Activated CD8-positive, alpha-beta memory T cell treated with anti-CD3 and anti-CD28 coated beads, Interleukin-2, amount 50 U/mL, for 1 hour (primary cell): ENCODE data around the gene LRRC4C.
"Not testable (repeated sequence)": the region's sequence is repeated elsewhere in the genome, so short reads cannot be mapped to it uniquely, and the experiment has no call there.

Experiments used
- DNase-seq: peaks from one replicate; pipeline ENCODE4 v3.0.0-alpha.2; 2020; ENCODE audit errors: extremely low read depth

LRRC4C gene

GRCh38 chr11:40879911-40880310 is 579.5 kb downstream of the LRRC4C start:
- no peak for DNase-seq

DNA sequence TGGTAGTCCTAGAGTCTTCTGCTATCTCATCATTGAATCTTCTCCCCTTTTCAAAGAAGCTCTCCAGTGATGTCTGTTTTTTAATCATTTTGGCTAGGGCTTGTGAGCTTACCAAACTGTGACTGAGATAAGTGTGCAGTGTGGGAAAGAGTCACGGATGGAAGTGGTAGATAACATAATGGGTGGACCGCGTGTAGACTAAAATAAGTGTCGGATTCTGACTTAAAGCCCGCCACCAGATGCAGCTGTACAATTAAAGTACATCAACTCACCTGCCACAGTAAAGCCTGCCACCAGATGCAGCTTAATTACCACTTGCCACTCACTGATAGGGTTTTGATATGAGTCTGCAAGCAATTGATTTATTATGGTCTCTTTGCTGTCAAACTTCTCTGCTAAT is 581.5 kb downstream of the LRRC4C start:
- no peak for DNase-seq

DNA sequence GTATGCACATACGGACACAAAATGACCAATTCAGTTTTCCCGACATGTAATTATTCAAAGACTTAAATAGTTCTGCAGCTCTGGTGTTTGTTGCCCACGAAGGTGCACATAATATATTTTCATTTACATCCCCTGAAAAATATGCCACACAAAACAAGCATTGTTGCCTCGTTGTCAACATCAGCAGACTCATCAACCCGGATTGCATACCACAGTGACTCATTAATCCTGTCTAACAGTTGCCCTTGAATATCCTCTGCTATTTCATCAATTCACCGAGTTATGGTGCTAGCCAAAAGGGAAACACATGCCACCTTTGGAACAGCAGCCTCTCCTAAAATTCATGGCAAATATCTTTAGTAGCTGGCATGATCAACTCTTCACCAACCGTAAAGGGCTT is 582.2 kb downstream of the LRRC4C start:
- DNase-seq = no peak

DNA sequence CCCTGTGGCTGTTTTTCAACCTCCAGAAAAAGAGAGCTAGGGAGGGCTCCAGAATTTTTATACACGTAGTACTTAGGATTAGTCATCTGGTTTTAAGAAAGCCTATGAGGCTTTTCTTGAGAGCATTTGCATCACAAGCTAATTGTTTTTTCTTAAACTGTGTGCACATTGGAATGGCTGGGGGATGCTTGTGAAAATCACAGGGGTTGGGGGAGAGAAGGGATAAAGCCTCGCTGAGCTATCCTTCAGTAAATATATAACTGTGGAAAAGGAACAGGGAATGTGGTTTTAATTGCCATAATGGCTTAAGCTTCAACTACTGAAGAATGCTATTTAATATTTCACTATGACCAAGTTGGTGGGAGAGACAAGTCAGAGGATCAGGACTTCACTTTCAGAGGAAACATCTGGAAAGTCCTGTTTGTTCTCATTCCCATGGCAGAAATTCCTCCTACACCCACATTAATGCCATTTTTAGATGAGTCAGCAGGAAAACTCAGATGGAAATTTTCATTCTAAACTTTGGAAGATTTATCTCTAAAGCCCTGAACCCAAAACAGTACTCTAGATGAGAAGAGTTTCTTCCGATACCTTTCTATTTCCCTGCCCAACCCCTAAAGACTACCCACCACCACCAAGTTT is 591.3 kb downstream of the LRRC4C start:
- no peak for DNase-seq

GRCh38 chr11:40857754-40858153 is 601.7 kb downstream of the LRRC4C start:
- not testable (repeated sequence) for DNase-seq

GRCh38 chr11:40842750-40843339 is 616.6 kb downstream of the LRRC4C start:
- DNase-seq = no peak

GRCh38 chr11:40841231-40841630 is 618.2 kb downstream of the LRRC4C start:
- no peak for DNase-seq

- DNase-seq = no peak
These were observed 621.2 kb downstream of the LRRC4C start for GRCh38 chr11:40838181-40838683.

DNA sequence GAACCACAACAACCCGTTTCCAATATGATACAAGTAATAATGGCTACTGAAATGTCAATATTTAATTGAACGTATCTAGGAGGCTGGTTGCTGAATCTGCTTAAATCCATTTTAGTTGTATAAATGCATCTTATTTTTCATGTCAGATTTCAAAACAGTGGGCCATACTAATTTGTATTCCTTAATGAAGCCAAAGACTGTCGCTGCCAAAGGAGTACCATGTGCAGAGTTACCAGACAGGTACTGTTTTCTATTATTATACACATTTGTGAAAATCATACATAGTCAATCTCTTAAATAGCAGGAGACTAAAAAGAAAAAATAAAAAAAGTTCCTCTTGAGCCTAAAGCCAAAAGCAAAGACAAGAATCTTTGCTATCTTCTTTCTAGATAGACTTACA is 632.3 kb downstream of the LRRC4C start:
- no peak for DNase-seq

DNA sequence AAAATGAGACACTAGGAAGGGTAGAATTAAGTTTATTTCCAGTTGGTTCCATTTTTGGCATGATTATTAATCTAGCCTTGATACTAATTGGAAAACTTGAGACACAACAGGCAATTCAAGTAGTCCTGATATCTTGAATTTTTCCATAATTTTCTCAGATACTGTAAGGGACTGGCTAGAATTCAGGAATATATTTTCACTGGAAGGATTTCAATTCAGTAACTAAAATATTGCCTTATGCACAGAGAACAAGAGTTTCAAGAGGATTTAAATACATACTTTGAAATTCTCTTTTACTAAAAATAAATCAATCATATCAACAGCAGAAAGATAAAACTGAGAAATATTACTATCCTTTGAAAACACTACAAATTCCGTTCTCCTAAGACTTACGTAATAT is 632.9 kb downstream of the LRRC4C start:
- DNase-seq = no peak

- DNase-seq = no peak
These were observed 634.1 kb downstream of the LRRC4C start for GRCh38 chr11:40825201-40825834.

DNA sequence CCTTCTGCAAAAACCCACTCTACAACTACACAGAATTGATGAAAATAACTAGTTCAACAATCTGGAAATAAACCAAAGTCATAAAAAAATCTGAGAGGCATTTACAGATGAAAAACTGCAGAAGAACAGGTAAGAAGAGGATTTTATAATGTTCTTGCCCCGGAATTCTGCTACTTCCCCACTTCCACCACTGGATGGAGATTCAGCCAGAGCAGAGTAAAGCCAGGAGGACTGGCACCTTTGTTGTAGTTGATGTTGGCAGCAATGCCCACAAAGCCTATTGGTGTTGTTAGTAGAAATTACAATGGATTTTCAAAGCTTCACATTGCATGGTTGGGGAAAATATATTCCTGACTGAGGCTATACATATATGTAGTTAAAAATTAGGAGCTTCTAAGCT is 640.2 kb downstream of the LRRC4C start:
- no peak for DNase-seq

DNA sequence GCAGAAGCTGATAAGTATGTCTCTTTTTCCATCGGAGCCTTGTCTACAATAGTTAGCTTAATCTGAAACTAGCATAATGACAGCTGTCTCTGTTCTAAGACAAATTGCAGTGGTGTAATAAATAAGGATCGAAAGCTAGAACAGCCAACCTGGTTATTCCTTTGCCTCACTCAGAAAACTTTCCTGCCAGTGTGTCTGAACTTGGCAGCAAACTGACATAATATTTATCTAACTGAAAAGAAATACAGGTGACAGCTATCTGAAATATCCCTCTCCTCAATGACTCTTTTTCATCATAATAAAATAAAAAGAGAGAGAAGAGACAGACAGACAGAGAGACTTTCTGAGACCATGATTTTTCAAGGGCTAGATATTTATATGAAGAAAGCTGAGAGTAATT is 642.5 kb downstream of the LRRC4C start:
- DNase-seq = no peak

GRCh38 chr11:40797981-40798380 is 661.5 kb downstream of the LRRC4C start:
- DNase-seq = no peak

DNA sequence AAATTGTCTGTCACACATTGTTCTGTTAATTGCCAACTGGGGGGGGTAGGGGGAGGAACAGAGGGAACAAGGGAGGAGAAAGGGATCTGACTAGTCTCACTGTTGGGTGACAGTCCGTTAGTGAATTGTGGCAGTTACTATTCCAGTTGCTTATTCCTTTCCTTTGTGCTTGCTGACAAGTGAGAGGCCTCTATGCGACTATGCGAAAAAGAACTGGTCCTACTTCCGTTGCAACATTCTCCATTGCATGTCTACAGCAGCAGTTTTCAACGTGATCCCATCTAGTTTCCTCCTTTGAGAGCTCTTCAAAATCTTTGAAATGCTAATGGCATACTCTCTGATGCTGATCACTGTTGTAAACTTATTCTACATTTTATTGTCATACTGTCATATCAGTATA is 672.2 kb downstream of the LRRC4C start:
- DNase-seq = no peak

- no peak for DNase-seq
These were observed 696.4 kb downstream of the LRRC4C start for GRCh38 chr11:40763046-40763445.

- DNase-seq = no peak
These were observed 700.1 kb downstream of the LRRC4C start for GRCh38 chr11:40759341-40759740.

DNA sequence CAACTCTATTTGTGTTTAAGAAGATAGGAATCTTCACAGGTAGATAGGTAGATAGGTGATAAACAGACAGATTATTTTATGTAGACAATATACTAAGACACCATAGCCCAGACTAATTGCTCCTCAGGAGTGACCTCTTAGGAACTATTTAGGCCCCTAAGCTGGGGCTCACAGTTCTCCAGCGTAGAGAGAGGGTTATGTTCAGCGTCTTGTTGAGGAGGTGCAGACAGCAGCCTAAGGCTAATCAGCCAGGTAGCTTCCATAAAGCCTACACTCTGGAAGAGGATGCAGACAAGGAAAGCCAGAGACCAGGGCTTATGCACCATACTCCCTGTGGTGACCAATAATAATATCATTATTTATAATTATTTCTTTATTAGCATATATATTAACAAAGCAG is 705.2 kb downstream of the LRRC4C start:
- no peak for DNase-seq

DNA sequence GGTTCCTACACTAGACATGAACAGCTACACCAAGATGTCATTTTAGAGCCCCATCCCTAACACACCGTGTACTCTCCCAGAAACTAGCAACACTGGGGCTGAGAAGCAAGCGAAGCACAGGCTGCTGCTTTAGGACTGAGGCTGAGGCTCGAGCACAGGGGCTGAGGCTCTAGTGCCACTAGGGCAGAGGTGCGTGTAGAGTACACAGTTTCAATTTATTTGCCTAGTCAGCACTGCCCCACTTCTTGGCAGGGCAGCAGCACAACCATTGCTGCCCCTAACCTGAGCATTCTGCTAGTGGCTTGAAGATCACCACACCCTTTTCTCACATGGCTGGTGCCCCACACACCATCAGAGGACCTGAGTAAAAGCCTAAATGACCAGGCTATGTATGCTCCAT is 713.2 kb downstream of the LRRC4C start:
- no peak for DNase-seq

DNA sequence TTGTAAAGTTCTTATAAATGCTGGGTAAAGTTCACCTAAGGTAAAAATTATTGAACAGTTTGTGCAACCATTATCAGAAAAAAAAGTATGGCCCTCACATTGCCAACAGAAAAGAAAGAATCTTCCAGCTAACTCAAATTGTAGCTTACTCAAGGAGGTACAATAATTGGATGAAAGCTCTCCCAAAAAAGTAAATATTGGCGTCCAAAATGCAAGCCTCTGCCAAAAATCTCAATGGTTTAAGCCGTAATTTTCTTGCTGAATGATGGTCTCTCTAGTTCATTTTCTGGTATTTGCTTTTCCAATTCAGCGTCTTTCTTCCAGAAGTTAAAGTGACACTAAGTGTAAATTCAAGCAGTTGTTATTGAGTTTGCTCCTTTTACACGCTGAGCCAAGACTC is 727.3 kb downstream of the LRRC4C start:
- no peak for DNase-seq

DNA sequence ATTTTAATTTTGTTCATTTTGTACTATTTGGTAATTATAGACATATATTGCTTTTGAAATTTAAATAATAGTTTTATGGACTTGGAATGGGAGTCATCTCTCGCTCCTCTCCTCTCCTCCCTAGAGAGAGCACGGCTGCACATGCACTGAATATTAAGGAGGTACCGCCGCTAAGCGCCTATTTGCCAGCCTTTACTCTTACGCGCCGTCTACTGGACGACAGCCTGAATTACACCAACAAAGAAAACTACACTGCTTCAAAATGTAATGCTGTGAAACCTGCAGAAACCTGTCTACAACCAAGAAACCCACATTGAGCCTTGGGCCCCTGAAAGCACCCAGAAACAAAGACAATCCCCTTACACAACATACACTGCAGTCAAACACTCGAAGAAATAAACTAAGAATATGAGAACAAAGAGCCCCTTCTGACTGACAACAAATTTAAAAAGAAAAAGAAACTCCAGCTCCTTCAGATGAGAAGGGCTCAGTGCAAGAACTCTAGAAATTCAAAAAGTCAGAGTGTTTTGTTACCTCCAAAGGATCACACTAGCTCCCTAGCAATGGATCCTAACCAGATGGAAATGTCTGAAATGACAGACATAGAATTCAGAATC is 737.2 kb downstream of the LRRC4C start:
- no peak for DNase-seq

- DNase-seq = no peak
These were observed 742.9 kb downstream of the LRRC4C start for GRCh38 chr11:40716344-40717130.
